ENCODE measurements around the gene PID1.

- no peak for TF ChIP-seq CTCF (conservative IDR thresholded peaks at IDR 0.05)
- no peak for TF ChIP-seq EZH2 (IDR thresholded peaks at IDR 0.05; ENCODE audit: low read depth)
These were observed 4.0 kb downstream of the PID1 start for GRCh38 chr2:229267080-229267479.

All from PC-9 (cell line).